Esophagus (tissue), 2 donors: ENCODE data around the gene RND1. TPM values are rescaled to one million over a fixed set of nuclear protein-coding genes. Genes with fewer than 3 reads are reported as not detected.
A peak's percentile ranks its signal among the peaks of the same experiment; 100 is the strongest.

Experiments used
- H3K27ac ChIP-seq, 2 donors: one replicate each; pipeline ENCODE4 v1.5.1; 2013; ENCODE audit warnings: low read depth in 2 of 2, mild to moderate bottlenecking in 2 of 2, inconsistent platforms in 1 of 2, low read length in 1 of 2, moderate library complexity in 1 of 2
- H3K27me3 ChIP-seq, 2 donors: one replicate each; pipeline ENCODE4 v1.6.1; 2013; ENCODE audit warnings: low read length in 2 of 2, control low read depth in 1 of 2, mild to moderate bottlenecking in 1 of 2; ENCODE audit not compliant: insufficient read depth in 2 of 2, control insufficient read depth in 1 of 2
- H3K36me3 ChIP-seq, 2 donors: one replicate each; pipeline ENCODE4 v1.6.1; 2013; ENCODE audit warnings: low read length in 1 of 2; ENCODE audit not compliant: control insufficient read depth in 2 of 2, insufficient read depth in 2 of 2
- H3K4me1 ChIP-seq, 2 donors: one replicate each; pipeline ENCODE4 v1.6.1; 2013; ENCODE audit warnings: low read length in 1 of 2; ENCODE audit not compliant: control insufficient read depth in 2 of 2, insufficient read depth in 2 of 2
- H3K4me3 ChIP-seq, 2 donors: one replicate each; pipeline ENCODE4 v1.5.1; 2013; ENCODE audit warnings: low read length in 2 of 2, mild to moderate bottlenecking in 2 of 2, low read depth in 1 of 2, moderate library complexity in 1 of 2
- H3K9me3 ChIP-seq, 2 donors: one replicate each; pipeline ENCODE4 v1.6.1; 2013; ENCODE audit warnings: mild to moderate bottlenecking in 2 of 2, low read depth in 1 of 2, low read length in 1 of 2, moderate library complexity in 1 of 2; ENCODE audit not compliant: control insufficient read depth in 2 of 2, insufficient read depth in 1 of 2
- WGBS, 2 donors: extraction: QIAGEN DNeasy Blood & Tissue Kit; methylation state at CpG; one replicate each; pipeline ENCODE4 v1.1.7; 2013; 5-methylcytosine and 5-hydroxymethylcytosine counted together
- polyA plus RNA-seq, 2 donors: library from polyadenylated mRNA; stranded (reverse); fragments of 200-250 nt; gene quantifications; one replicate each; pipeline ENCODE4 v1.2.3, GENCODE V29; 2013
- donor health status: healthy with polysubstance abuse.
- donor health status: Bipolar disorder and iron deficiency.

The RND1 gene
- polyA plus RNA-seq, 2 donors: 2.6 to 3.9 TPM

- Histone ChIP-seq H3K9me3 (no peaks in the 10 kb centered on the region), H3K27me3 (no peaks in the 10 kb centered on the region), H3K27ac (no peak overlapping the region), H3K4me1 (peaks cover 3 to 5% of the 10 kb centered on the region in 2 donors), H3K36me3 (peaks cover 6 to 31% of the 10 kb centered on the region in 2 donors), H3K4me3 (no peak overlapping the region)
- 91 to 92% methylated on average over 11 of the region's 11 CpGs for WGBS, 2 donors
Measured at GRCh38 chr12:48823281-48823680, 42.4 kb downstream of the RND1 start.

- Histone ChIP-seq H3K9me3 (no peaks in the 10 kb centered on the region), H3K27ac (no peak overlapping the region), H3K4me3 (no peak overlapping the region), H3K4me1 (peaks cover 3 to 9% of the 10 kb centered on the region in 2 donors), H3K36me3 (peaks cover 6 to 27% of the 10 kb centered on the region in 2 donors), H3K27me3 (no peaks in the 10 kb centered on the region)
- WGBS, 2 donors: 63 to 71% methylated on average over 2 of the region's 2 CpGs
Measured at GRCh38 chr12:48822711-48823110, 43.0 kb downstream of the RND1 start.

GRCh38 chr12:48822139-48822538 is 43.5 kb downstream of the RND1 start:
- H3K4me3 ChIP-seq: no peak overlapping the region
- no peak overlapping the region for H3K27ac ChIP-seq
- H3K4me1 ChIP-seq: peaks cover 3 to 10% of the 10 kb centered on the region in 2 donors
- no peaks in the 10 kb centered on the region for H3K9me3 ChIP-seq
- peaks cover 6 to 23% of the 10 kb centered on the region in 2 donors for H3K36me3 ChIP-seq
- WGBS, 2 donors: 80 to 86% methylated on average over 5 of the region's 5 CpGs
- no peaks in the 10 kb centered on the region for H3K27me3 ChIP-seq

GRCh38 chr12:48819986-48820725 is 45.5 kb downstream of the RND1 start:
- Histone ChIP-seq H3K27me3 (no peaks in the 10 kb centered on the region), H3K36me3 (peaks cover 2 to 13% of the 10 kb centered on the region in 2 donors), H3K4me3 (no peak overlapping the region), H3K9me3 (no peaks in the 10 kb centered on the region), H3K4me1 (peaks cover 3 to 17% of the 10 kb centered on the region in 2 donors), H3K27ac (no peak overlapping the region)
- WGBS, 2 donors: 76 to 78% methylated on average over 5 of the region's 5 CpGs

GRCh38 chr12:48818831-48819590 is 46.7 kb downstream of the RND1 start:
- Histone ChIP-seq H3K9me3 (no peaks in the 10 kb centered on the region), H3K36me3 (peaks cover 2 to 5% of the 10 kb centered on the region in 2 donors), H3K27ac (no peak overlapping the region), H3K4me1 (peaks cover 3 to 17% of the 10 kb centered on the region in 2 donors), H3K27me3 (no peaks in the 10 kb centered on the region), H3K4me3 (peak overlapping the region; percentile 63 to 75)
- 19 to 20% methylated on average over 34 to 37 of the region's 37 CpGs for WGBS, 2 donors

- no peaks in the 10 kb centered on the region for H3K27me3 ChIP-seq
- no peaks in the 10 kb centered on the region for H3K9me3 ChIP-seq
- 0% methylated on average over 53 to 79 of the region's 79 CpGs for WGBS, 2 donors
- peak within 1 kb of the TSS; percentile 63 to 75 for H3K4me3 ChIP-seq
- H3K4me1 ChIP-seq: peaks cover 3 to 17% of the 10 kb centered on the region in 2 donors
- H3K36me3 ChIP-seq: peaks cover 0 to under 1% of the 10 kb centered on the region in 2 donors
- H3K27ac ChIP-seq: no peak within 1 kb of the TSS
Measured at GRCh38 chr12:48817873-48818830, 47.5 kb downstream of the RND1 start, which contains the start of gene CACNB3. TSS of gene CACNB3 (plus strand) at chr12:48818496. CDS start at chr12:48818930, 434 bp downstream.

GRCh38 chr12:48816143-48816854 is 49.4 kb downstream of the RND1 start:
- WGBS, 2 donors: 85 to 86% methylated on average over 3 of the region's 3 CpGs
- Histone ChIP-seq H3K27me3 (no peaks in the 10 kb centered on the region), H3K27ac (peak overlapping the region; percentile 90 to 92), H3K4me3 (peak overlapping the region in 1 of 2 donors; percentile 69), H3K36me3 (no peaks in the 10 kb centered on the region), H3K4me1 (peaks cover 3 to 15% of the 10 kb centered on the region in 2 donors), H3K9me3 (no peaks in the 10 kb centered on the region)

GRCh38 chr12:48815126-48816110 is 50.3 kb downstream of the RND1 start:
- Histone ChIP-seq H3K9me3 (no peaks in the 10 kb centered on the region), H3K36me3 (no peaks in the 10 kb centered on the region), H3K4me1 (peaks cover 3 to 18% of the 10 kb centered on the region in 2 donors), H3K27me3 (no peaks in the 10 kb centered on the region), H3K27ac (peak overlapping the region; percentile 90 to 92), H3K4me3 (peak overlapping the region; percentile 69 to 83)
- 1% methylated on average over 51 to 54 of the region's 54 CpGs for WGBS, 2 donors
